Stomach (tissue), 4 donors: Measurements from ENCODE around the gene RSPH6A.

ENCODE experiments used
- CTCF ChIP-seq, 7 experiments: fragments of 450-650 bp in 4 of 7; fragments of 200-600 bp in 3 of 7; sonication (generic) in 3 of 7; IDR thresholded peaks; one replicate each; pipeline ENCODE4 v1.5.1; 2016 to 2019; ENCODE audit warnings: antibody characterized with exemption in 7 of 7, control low read depth in 2 of 7, mild to moderate bottlenecking in 1 of 7
- POLR2A ChIP-seq, 4 donors: fragments of 450-650 bp; IDR thresholded peaks; one replicate each; pipeline ENCODE4 v1.6.1; 2016; ENCODE audit warnings: antibody characterized with exemption in 4 of 4, control low read depth in 2 of 4, mild to moderate bottlenecking in 1 of 4, moderate library complexity in 1 of 4
- POLR2AphosphoS5 ChIP-seq, 3 donors: sonication (generic); formaldehyde crosslinking; IDR thresholded peaks; one replicate each; pipeline ENCODE4 v1.6.1; 2016; ENCODE audit warnings: antibody characterized with exemption in 3 of 3

GRCh38 chr19:45828945-45829344 is 13.8 kb upstream of the RSPH6A start:
- no peak for TF ChIP-seq POLR2A (IDR thresholded peaks at IDR 0.05)
- TF ChIP-seq CTCF (IDR thresholded peaks at IDR 0.05) = no peak
- no peak for TF ChIP-seq POLR2AphosphoS5 (IDR thresholded peaks at IDR 0.05)
